ENCODE data around the gene MRTO4. TPM values are rescaled to one million over a fixed set of nuclear protein-coding genes. Genes with fewer than 3 reads are reported as not detected.

MRTO4 gene
- 32.0 to 36.0 TPM (median 34.1 TPM) in 3 replicates for total RNA-seq

DNA sequence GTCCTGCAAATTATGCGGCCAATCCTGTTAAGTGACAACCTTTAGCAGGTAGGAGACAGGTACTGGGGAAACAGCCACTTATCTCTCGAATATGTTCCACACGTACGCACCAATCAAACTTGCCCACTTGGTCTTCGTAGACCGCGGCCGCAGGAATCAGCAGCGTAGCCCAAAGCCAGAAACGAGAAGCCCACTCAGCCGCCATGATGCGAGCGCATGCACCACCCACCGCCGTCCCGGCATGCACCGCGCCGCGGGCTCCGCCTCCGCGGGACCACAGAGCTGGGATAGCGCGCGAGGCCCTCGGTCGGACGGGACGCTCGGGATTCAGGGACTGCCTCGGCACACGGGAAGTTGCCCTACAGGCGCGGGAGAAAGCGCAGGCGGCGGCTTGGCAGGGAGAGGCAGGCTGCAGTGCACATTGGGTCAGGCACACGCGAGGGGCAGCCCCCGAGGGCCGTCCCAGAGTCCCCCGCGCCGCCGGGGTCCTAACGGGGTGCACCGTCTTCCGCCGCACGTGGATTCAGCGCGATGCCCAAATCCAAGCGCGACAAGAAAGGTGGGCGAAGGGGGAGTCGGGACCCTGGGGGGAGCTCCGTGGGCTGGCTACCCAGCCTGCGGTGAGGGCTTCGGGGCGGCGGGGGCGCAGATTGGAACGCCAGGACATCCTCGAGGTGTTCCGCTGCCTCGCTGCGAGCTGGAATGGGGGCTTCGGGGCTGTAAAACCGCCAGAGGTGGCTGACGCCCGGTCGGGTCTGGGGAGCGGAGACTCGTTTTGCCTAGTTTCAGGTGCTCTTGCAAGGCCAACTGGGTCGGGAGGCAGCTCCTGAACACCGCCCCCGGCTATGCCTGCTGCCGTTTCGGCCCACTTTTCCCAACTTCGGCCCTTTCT is at the start of gene MRTO4, which contains the start of gene EMC1:
MRTO4 (plus strand) TSS at position 501 of the 892 bp plus-strand sequence; CDS start at position 532, 31 bp downstream.
EMC1 (minus strand) TSS at position 220 of the 892 bp plus-strand sequence; CDS start at position 205, 15 bp downstream.
- Mint-ChIP-seq H3K36me3 (no peaks in the 10 kb centered on the region), H3K9me3 (no peaks in the 10 kb centered on the region), H3K4me3 (peak within 1 kb of the TSS; percentile 96), H3K27ac (peak within 1 kb of the TSS; percentile 96), H3K27me3 (ENCODE audit: low read depth) (no peaks in the 10 kb centered on the region), H3K4me1 (peaks cover 26% of the 10 kb centered on the region)
- peak; percentile 86 to 94 for DNase-seq (ENCODE audit: low spot score in 2 of 2, unreplicated experiment in 2 of 2)
- TF ChIP-seq CTCF (IDR thresholded peaks at IDR 0.05; ENCODE audit: unreplicated experiment) = no peak

DNA sequence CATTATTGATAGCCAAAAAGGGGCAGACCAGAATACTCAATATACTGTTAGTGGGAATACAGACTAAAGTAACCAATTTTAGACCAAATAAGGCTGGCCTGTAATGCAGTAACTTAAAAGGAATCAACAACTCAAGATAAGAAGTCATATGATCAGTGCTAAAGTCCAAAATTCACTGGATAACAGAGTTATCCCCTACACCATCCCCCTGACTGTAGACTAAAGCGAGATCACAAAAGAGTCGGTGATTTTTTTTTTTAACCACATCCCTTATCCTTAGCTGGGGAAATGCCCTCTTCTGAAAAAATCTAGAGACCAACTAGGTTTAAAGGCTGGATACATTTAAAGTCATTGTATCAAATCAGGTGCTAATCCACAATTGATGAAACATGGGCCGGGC is 49.2 kb upstream of the MRTO4 start:
- Mint-ChIP-seq H3K4me3 (no peak overlapping the region), H3K4me1 (peaks cover 22% of the 10 kb centered on the region), H3K9me3 (no peaks in the 10 kb centered on the region), H3K36me3 (peaks cover 7% of the 10 kb centered on the region), H3K27me3 (ENCODE audit: low read depth) (no peaks in the 10 kb centered on the region), H3K27ac (peak overlapping the region; percentile 67)
- no peak for TF ChIP-seq CTCF (IDR thresholded peaks at IDR 0.05; ENCODE audit: unreplicated experiment)
- no peak for DNase-seq (ENCODE audit: low spot score in 2 of 2, unreplicated experiment in 2 of 2)

DNA sequence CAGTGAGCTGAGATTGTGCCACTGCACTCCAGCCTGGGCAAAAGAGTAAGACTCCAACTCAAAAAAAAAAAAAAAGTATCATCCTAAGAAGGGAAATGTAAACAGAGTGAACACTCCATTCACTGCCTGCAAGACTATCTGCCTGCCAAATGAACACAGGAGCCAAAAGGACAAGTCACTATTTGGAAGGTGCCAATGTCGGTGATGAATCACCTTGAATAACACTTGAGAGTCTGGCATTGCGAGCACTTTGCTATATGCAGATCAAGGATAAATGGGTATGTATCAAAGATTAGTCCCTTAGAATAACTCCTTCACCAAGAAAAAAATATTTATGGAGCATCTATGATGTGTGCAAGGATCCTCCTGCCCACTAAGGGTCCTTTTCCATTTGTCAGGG is 48.2 kb upstream of the MRTO4 start:
- peaks cover 4% of the 10 kb centered on the region for H3K36me3 Mint-ChIP-seq
- DNase-seq (ENCODE audit: low spot score in 2 of 2, unreplicated experiment in 2 of 2) = no peak
- H3K27me3 Mint-ChIP-seq (ENCODE audit: low read depth) = no peaks in the 10 kb centered on the region
- TF ChIP-seq CTCF (IDR thresholded peaks at IDR 0.05; ENCODE audit: unreplicated experiment) = no peak
- H3K4me1 Mint-ChIP-seq = peaks cover 30% of the 10 kb centered on the region
- H3K9me3 Mint-ChIP-seq = no peaks in the 10 kb centered on the region
- peak overlapping the region; percentile 21 for H3K27ac Mint-ChIP-seq
- H3K4me3 Mint-ChIP-seq = no peak overlapping the region

GRCh38 chr1:19204446-19205266 is 46.9 kb upstream of the MRTO4 start:
- DNase-seq (ENCODE audit: low spot score in 2 of 2, unreplicated experiment in 2 of 2) = no peak
- no peaks in the 10 kb centered on the region for H3K36me3 Mint-ChIP-seq
- H3K4me1 Mint-ChIP-seq = peaks cover 39% of the 10 kb centered on the region
- no peaks in the 10 kb centered on the region for H3K27me3 Mint-ChIP-seq (ENCODE audit: low read depth)
- no peaks in the 10 kb centered on the region for H3K9me3 Mint-ChIP-seq
- H3K4me3 Mint-ChIP-seq = no peak overlapping the region
- peak overlapping the region; percentile 37 for H3K27ac Mint-ChIP-seq
- TF ChIP-seq CTCF (IDR thresholded peaks at IDR 0.05; ENCODE audit: unreplicated experiment) = no peak

- peak overlapping the region; percentile 50 for H3K27ac Mint-ChIP-seq
- no peaks in the 10 kb centered on the region for H3K9me3 Mint-ChIP-seq
- no peak for DNase-seq (ENCODE audit: low spot score in 2 of 2, unreplicated experiment in 2 of 2)
- TF ChIP-seq CTCF (IDR thresholded peaks at IDR 0.05; ENCODE audit: unreplicated experiment) = no peak
- H3K36me3 Mint-ChIP-seq = no peaks in the 10 kb centered on the region
- no peak overlapping the region for H3K4me3 Mint-ChIP-seq
- peaks cover 41% of the 10 kb centered on the region for H3K4me1 Mint-ChIP-seq
- no peaks in the 10 kb centered on the region for H3K27me3 Mint-ChIP-seq (ENCODE audit: low read depth)
Measured at GRCh38 chr1:19205403-19205802, 46.2 kb upstream of the MRTO4 start.
